Activated B cell treated with CpG ODN at 0.5 μM for 24 hours (primary cell): ENCODE measurements around the gene PIK3AP1. TPM values are rescaled to one million over a fixed set of nuclear protein-coding genes. Genes with fewer than 3 reads are reported as not detected.

ENCODE experiments used
- ATAC-seq: fragments of 200-7000 bp; cut with Tn5 transposase; one replicate; pipeline ENCODE4 v1.10.0; 2021; ENCODE audit warnings: low read depth, mild to moderate bottlenecking, moderate library complexity
- CTCF ChIA-PET: fragments of 350-600 bp; sonication (Branson Sonifier 250); formaldehyde crosslinking; loops from one replicate; lab custom pipeline; 2021; ENCODE audit warnings: antibody characterized with exemption; lab: Charles Lee
- POLR2A ChIA-PET: fragments of 350-600 bp; sonication (Branson Sonifier 250); formaldehyde crosslinking; loops from one replicate; lab custom pipeline; 2021; ENCODE audit warnings: antibody characterized with exemption; lab: Charles Lee
- DNase-seq: peaks from one replicate; pipeline ENCODE4 v3.0.0; 2022
- H3K27ac Mint-ChIP-seq: one replicate; pipeline ENCODE4 v1.8.0; 2020; ENCODE audit warnings: mixed read lengths
- H3K27me3 Mint-ChIP-seq: one replicate; pipeline ENCODE4 v1.8.0; 2021; ENCODE audit warnings: mixed read lengths
- H3K36me3 Mint-ChIP-seq: one replicate; pipeline ENCODE4 v1.8.0; 2021; ENCODE audit warnings: low read depth, mixed read lengths
- H3K4me1 Mint-ChIP-seq: one replicate; pipeline ENCODE4 v1.8.0; 2021; ENCODE audit warnings: mixed read lengths
- H3K4me3 Mint-ChIP-seq: one replicate; pipeline ENCODE4 v1.8.0; 2020; ENCODE audit warnings: mild to moderate bottlenecking, mixed read lengths
- H3K9me3 Mint-ChIP-seq: one replicate; pipeline ENCODE4 v1.8.0; 2020; ENCODE audit warnings: mixed read lengths
- CTCF ChIP-seq: fragments of 200-600 bp; IDR thresholded peaks from one replicate; pipeline ENCODE4 v1.8.0; 2022; ENCODE audit warnings: antibody characterized with exemption, mild to moderate bottlenecking
- intact Hi-C: fragments of 100-400 bp; cut with micrococcal nuclease; formaldehyde crosslinking; loops from one replicate; pipeline ENCODE4 v1.15.1; 2024
- total RNA-seq: library from RNA; stranded (reverse); gene quantifications from 2 replicates; pipeline ENCODE4 v1.2.3, GENCODE V29; 2022

The PIK3AP1 gene
- total RNA-seq, 1 donor from 2014 or later = 157 TPM

DNA sequence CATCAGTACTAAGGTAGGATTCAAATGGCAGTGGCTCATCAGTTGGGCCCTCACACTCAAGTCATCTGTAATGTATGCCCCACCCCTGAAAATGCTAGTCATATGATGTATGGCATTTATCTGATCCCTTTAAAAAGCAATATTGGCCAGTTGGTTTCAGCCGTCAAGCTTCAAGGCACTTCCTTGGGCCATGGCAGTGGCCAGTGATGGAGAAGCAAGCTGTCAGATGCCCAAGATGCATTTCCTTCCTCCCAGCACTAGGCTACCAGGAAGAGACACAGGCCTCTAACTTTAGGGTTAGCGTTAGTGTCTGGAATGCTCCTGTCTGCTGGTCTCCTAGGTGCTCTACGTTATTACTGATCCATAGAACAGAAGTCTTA, 64.1 kb downstream of the PIK3AP1 start:
- POLR2A ChIA-PET = no interaction called here
- TF ChIP-seq CTCF = no peak
- no peak overlapping the region for H3K4me3 Mint-ChIP-seq

GRCh38 chr10:96655461-96656197, 64.7 kb downstream of the PIK3AP1 start:
- Mint-ChIP-seq H3K36me3 (peaks cover 75% of the 10 kb centered on the region), H3K9me3 (peaks cover 4% of the 10 kb centered on the region), H3K4me3 (no peak overlapping the region), H3K4me1 (peaks cover 87% of the 10 kb centered on the region), H3K27me3 (no peaks in the 10 kb centered on the region), H3K27ac (peak overlapping the region; percentile 46)
- POLR2A ChIA-PET = interaction anchor here (0.6 to 1.0 kb wide), 2 partner anchors 18 to 26 kb away, joined by 3 to 8 read pairs; no protein-coding TSS in a partner anchor
- intact Hi-C loops = loop anchor here (1.0 kb wide), 1 partner anchor 11 kb away; no protein-coding TSS in a partner anchor
- no peak for DNase-seq
- CTCF ChIA-PET = interaction anchor here (0.8 kb wide), 1 partner anchor 12 kb away, joined by 3 read pairs; no protein-coding TSS in a partner anchor
- no peak for ATAC-seq
- TF ChIP-seq CTCF = no peak

More for the DNA sequence above, 64.1 kb downstream of the PIK3AP1 start:
- H3K36me3 Mint-ChIP-seq = peaks cover 73% of the 10 kb centered on the region
- peak overlapping the region; percentile 46 for H3K27ac Mint-ChIP-seq
- peaks cover 4% of the 10 kb centered on the region for H3K9me3 Mint-ChIP-seq
- CTCF ChIA-PET = interaction anchor here (0.8 kb wide), 1 partner anchor 13 kb away, joined by 3 read pairs; no protein-coding TSS in a partner anchor
- H3K4me1 Mint-ChIP-seq = peaks cover 87% of the 10 kb centered on the region
- ATAC-seq (no peak), DNase-seq (no peak)
- intact Hi-C loops = no loop called here
- H3K27me3 Mint-ChIP-seq = no peaks in the 10 kb centered on the region

DNA sequence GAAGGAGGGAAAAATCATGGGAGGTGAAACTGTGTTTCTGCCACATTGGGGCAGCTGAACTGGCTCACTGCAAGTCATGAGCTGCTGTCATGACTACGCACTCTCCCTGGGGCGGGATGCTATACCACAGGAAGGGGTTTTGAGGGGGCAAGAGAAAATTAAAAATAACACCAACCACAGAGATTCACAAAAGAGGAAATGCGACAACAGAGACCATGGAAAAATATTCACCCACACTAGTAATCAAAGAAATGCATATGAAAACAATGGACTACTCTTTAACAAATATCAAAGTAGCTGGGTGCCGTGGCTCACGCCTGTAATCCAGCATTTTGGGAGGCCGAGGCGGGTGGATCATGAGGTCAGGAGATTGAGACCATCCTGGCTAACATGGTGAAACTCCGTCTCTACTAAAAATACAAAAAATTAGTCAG, 68.3 kb downstream of the PIK3AP1 start:
- Mint-ChIP-seq H3K27me3 (no peaks in the 10 kb centered on the region), H3K27ac (peak overlapping the region; percentile 89), H3K4me3 (peak overlapping the region; percentile 60), H3K9me3 (peaks cover 4% of the 10 kb centered on the region), H3K36me3 (peaks cover 91% of the 10 kb centered on the region), H3K4me1 (peaks cover 87% of the 10 kb centered on the region)
- intact Hi-C loops = loop anchor here (1.0 kb wide), 4 partner anchors 11 to 68 kb away; partner anchors contain the start of gene PIK3AP1
- ATAC-seq = peak; percentile 85
- ChIA-PET CTCF (interaction anchor here (0.7 to 3.0 kb wide), 8 partner anchors 10 to 178 kb away, joined by 3 to 19 read pairs (median 6); no protein-coding TSS in a partner anchor), POLR2A (interaction anchor here (0.5 to 3.8 kb wide), 17 partner anchors 9 to 365 kb away, joined by 3 to 24 read pairs (median 5); partner anchors contain the start of genes LCOR and PIK3AP1)
- DNase-seq = peak; percentile 42
- TF ChIP-seq CTCF = no peak

GRCh38 chr10:96650958-96651357, 69.4 kb downstream of the PIK3AP1 start:
- intact Hi-C loops = no loop called here
- ChIA-PET CTCF (interaction anchor here (0.7 to 3.0 kb wide), 6 partner anchors 9 to 93 kb away, joined by 3 to 19 read pairs (median 6); no protein-coding TSS in a partner anchor), POLR2A (interaction anchor here (0.5 to 3.8 kb wide), 8 partner anchors 14 to 182 kb away, joined by 3 to 24 read pairs (median 8); partner anchors contain the start of gene LCOR)
- Mint-ChIP-seq H3K4me1 (peaks cover 87% of the 10 kb centered on the region), H3K4me3 (peak overlapping the region; percentile 19), H3K27me3 (no peaks in the 10 kb centered on the region), H3K36me3 (peaks cover 91% of the 10 kb centered on the region), H3K27ac (peak overlapping the region; percentile 89), H3K9me3 (peaks cover 4% of the 10 kb centered on the region)
- DNase-seq (no peak), ATAC-seq (no peak)
- no peak for TF ChIP-seq CTCF

DNA sequence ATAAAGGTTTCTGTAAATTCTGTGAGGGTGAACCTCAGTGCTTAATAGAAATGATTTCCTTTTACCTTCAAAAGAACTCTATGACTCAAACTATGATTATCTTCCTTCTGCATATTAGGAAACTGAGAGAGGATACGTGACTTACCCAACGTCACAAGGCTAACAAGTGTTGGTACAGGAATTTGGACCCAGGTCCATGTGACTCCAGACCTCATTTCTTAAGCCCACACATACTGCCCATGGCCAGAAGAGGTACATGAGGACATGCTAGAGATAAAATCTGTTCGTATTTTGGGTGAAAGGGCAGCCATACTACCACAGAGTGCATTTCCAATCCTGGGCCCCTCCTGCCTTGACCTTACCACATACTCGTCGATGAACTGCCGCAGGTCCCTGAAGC, 72.0 kb downstream of the PIK3AP1 start:
- Mint-ChIP-seq H3K4me1 (peaks cover 90% of the 10 kb centered on the region), H3K36me3 (peaks cover 92% of the 10 kb centered on the region), H3K4me3 (no peak overlapping the region), H3K27me3 (no peaks in the 10 kb centered on the region), H3K27ac (peak overlapping the region; percentile 93), H3K9me3 (no peaks in the 10 kb centered on the region)
- POLR2A ChIA-PET = interaction anchor here (1.0 to 2.1 kb wide), 3 partner anchors 25 to 69 kb away, joined by 4 to 9 read pairs (median 8); no protein-coding TSS in a partner anchor
- no peak for DNase-seq
- no peak for ATAC-seq
- intact Hi-C loops = no loop called here
- no peak for TF ChIP-seq CTCF
- CTCF ChIA-PET = interaction anchor here (1.1 to 1.2 kb wide), 2 partner anchors 18 to 70 kb away, joined by 3 read pairs; no protein-coding TSS in a partner anchor
